HG03095 (cell line): ENCODE results near the gene PHACTR1.

Source experiments
- ATAC-seq: cut with Tn5 transposase; IDR thresholded peaks from one replicate; pipeline ENCODE4 v1.9.1; 2021; ENCODE audit warnings: moderate library complexity; ENCODE audit not compliant: unreplicated experiment

Gene PHACTR1

DNA sequence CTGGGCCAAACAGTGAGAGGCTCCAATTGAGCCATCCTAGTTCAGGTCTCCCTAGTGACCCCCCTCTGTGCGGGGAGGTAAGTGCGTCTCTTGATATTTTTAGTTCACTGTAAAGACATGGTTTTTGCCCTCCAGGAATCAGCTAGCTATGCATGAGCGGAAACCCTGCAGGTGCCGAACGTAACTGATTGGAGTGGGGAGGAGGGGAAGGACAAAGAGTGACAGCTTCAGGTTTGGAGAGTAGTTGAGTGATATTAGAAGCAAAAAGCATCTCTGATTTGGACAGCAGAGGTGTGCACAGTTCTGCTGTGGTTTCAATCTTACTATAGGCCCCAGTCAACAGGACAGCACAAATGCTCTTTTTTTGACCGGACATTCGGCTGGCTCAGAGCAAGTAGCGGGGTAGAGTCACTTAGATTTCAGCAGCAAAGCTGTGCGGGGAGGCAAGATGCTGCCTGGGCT, 580.0 kb downstream of the PHACTR1 start:
- peak; percentile 45 for ATAC-seq

DNA sequence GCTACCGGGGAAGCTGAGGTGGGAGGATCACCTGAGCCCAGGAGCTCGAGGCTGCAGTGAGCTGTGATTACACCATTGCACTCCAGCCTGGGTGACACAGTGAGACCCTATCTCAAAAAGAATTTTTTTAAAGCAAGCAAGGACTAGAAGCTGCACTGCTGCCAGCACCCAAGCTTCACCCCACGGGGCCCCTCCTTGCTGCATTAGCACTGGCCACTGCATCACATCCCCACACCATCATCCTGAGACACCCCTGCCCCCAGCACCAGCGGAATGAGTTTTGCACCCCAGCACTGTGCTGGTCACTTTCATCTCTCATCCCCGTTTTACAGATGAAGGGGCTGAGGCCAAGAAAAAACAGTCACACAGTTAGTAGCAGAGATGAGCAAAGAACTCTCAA, 580.8 kb downstream of the PHACTR1 start:
- ATAC-seq, result no peak

GRCh38 chr6:13298446-13298845, 581.9 kb downstream of the PHACTR1 start:
- ATAC-seq, result no peak

DNA sequence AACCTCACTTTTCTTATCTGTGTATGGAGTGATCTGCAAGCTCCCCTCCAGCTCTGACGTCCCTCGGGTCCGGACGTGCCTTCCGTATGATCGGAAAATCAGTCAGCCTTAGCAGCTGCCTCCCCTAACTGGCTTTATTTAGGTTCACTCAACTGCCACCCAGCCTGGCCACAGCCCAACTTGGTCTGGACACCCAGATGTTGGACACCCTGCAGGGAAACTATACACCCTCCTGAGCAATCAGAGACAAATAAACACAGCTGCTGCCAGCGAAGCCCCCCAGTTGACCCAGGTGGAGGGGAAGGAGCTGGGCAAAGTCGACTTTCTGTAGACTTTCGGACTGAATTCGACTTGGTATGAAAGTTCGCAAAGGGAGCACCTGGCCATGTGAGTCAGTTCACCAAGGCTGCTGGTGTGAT, 582.8 kb downstream of the PHACTR1 start:
- ATAC-seq, result no peak

DNA sequence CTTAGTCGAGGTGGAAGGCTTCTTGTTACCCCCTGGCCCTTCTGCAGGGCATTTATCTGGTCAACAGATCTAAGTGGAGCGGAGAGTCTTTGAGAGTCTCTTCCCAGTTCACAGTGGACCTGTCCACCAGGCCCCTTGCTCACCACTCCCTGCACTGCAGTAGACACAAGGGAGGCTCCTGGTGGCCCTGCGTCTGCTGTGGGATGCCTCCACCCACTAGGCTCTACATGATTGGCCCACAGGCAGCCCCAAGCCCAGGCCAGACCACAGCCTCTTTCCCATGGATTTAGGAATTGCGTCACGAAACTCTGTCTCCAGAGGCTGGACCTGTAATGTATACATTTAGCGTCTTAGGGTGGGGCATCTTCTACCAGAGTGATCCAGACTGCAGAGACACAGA, 583.4 kb downstream of the PHACTR1 start:
- no peak for ATAC-seq

- no peak for ATAC-seq
These were observed 584.4 kb downstream of the PHACTR1 start for GRCh38 chr6:13300643-13301590.

- ATAC-seq, result no peak
These were observed 585.7 kb downstream of the PHACTR1 start for GRCh38 chr6:13302291-13302690.

DNA sequence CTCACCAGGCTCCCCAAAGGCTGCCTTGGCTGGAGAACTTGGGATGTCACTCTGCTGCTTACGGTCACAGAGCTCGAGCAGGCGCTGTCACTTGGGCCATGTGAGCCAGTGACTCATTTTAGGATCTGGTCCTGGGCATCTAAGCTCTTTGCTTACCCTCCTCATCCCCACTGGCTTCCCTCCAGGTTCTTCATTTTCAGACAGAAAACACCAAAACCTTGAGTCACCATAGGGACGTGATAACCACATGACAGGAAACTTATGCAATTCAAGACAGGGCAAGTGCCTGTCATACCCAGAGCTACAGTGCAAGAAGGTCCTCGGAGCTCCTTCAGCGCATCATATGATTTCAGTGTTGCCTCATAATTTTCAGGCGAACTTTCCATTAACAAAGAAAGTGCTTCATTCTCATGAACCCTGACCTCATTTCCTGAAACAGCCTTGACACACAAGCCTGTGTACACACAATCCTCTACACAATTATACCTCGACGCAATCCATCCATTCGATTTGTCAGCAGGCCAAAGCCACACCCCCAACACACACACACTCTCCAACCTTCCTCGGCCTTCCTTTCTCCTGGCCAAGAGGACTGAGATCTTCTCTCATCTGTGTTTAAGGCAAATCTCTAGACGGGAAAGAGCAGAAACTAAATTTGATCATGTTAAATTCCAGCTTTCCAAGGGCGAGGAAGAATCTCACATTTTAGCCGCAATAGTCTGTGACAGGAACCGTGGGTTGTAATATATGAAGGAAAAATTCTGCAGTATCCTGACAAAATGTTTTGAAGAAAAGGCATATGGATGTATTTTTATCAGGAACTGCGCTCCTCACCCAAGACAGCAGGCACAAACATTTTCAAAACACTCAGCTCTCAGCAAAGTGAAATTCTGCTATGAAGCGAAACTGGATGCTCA, 586.4 kb downstream of the PHACTR1 start:
- peak; percentile 65 for ATAC-seq

DNA sequence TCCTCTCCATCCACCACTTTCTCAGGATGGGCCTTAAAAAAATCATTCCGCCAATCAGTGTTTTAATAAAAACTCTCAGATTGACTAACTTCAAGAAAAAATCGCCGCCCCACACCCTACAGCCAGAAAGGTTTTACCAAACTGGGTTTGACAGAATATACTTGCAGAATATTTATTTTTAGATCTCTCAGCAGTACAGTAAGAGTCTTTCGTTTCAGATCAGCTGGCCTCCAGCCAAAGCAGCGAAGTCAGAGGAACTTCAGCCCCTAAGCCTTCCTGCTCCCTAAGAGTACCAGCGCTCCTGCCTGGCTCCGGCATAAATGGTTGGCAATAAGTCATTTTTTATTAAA, 587.1 kb downstream of the PHACTR1 start:
- peak; percentile 52 for ATAC-seq

- ATAC-seq, result no peak
These were observed 587.5 kb downstream of the PHACTR1 start for GRCh38 chr6:13304101-13304500.

- ATAC-seq, result peak; percentile 42
These were observed 588.2 kb downstream of the PHACTR1 start for GRCh38 chr6:13304580-13305260.

DNA sequence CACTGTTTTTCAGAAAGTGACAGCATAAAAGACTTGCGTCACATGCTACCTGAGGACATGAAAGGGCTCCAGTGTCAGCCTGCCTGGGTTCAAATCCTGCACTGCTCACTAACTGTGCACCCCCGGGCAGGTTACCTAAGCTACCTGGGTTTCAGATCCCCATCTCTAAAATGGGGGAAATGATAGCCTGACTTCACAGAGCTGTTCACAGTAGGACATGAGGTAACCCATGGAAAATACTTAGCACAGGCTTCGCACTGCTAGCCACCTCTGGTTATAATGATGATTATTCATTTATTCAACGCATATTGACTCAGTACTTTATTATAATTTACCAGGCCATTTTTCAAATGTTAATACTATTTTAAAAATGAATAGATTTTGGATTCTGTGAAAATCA, 588.7 kb downstream of the PHACTR1 start:
- no peak for ATAC-seq

GRCh38 chr6:13305791-13306190, 589.2 kb downstream of the PHACTR1 start:
- no peak for ATAC-seq

GRCh38 chr6:13307508-13307995, 591.0 kb downstream of the PHACTR1 start:
- no peak for ATAC-seq

DNA sequence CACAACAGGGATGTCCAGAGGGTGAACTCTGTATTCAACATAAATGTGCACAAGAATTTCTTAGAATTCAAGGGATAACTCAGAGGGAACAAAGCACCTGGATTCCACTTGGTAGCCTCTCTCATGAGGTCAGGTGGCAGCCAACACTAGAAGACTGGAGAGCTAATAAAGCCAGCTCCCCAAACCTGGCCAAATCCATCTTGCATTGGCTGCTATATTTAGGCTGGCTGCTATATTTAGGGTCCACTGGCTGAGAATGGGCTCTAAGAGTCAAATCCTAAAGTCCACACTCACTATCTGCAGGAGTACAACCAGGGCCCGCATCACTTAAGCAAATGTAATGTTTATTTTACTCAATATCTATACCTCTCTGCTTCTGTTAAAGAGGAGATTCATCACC, 591.8 kb downstream of the PHACTR1 start:
- no peak for ATAC-seq

- ATAC-seq, result no peak
These were observed 594.6 kb downstream of the PHACTR1 start for GRCh38 chr6:13311155-13311554.

DNA sequence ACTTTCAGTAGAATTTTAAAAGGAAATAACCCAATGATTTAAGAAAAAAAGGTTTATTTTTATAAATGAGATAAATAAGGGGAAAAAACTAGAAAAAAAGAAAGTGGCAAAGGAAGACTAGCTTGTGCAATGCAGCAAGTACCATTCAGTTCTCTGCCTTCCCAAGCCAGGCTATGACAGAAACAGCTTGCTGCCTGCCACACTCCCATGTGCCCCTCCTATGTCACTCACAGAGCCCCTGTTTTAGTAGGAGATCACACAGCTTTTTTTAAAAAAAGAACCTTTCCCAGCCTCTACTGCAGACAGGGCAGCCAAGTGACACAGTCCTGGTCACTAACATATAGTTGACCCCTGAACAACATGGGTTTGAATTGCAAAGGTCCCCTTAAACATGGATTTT, 598.2 kb downstream of the PHACTR1 start:
- no peak for ATAC-seq

DNA sequence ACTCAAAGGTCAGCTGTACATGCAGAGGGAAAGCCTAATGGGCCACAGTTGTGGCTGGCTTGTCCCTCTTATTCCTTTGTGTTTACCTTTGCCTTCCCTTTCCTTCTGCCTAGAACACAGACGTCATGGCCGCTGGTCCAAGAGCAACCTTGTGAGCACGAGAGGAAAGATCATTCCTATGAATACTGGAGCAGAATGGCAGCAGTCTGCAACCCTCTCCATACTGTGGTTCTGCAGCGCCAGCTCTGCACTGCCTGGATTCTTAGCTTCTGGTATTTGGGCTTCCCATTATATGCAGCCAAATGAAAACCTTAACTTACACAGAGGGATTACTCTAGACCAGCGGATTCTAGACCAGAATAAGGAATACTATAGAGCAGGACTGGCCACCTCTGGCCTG, 599.3 kb downstream of the PHACTR1 start:
- ATAC-seq, result no peak

DNA sequence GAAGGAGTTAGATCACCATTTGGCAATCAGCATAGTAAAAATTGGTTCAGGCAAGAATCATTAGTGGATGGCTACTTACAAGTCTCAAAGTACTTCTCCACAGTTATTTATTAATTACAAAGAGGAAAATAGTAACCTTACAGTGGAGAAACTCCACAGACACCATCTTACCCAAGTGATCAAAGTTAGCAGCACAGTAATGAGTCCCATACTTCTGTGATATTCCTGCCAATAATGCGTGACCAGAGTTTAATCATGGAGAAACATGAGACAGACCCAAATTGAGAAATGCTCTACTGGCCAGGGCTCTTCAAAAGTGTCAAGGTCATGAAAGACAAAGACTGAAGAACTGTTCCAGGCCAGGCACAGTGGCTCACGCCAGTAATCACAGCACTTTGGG, 602.3 kb downstream of the PHACTR1 start:
- ATAC-seq, result no peak

DNA sequence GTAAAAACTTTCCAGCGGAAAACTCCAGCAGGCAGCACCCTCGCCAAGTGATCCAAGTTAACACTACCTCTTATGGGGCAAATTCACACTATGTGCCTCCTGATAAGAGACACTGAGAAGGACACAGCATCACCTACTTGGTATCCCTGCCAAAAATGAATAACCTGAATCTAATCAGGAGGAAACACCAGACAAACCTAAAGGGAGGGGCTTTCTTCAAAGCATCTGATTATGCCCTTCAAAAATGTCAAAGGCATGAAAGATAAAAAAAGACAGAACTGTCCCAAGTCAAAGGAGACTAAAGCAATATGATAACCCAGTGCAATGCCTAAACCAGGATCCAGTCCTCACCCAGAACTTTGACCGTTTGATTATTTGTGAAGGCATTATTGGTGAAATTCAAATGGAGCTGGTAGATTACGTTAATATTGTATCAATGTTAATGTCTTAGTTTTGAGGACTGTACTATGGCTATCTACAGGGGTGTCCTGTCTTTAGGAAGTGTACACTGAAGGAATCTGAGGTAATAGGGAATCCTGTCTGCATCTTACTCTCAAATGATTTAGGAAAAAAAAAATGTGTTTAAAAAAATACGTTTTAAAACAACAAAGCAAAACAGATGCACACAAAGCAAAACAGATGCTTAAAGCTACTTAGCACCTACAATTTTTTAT, 603.5 kb downstream of the PHACTR1 start:
- no peak for ATAC-seq
